WTC11 (cell line): Measurements from ENCODE around the gene VWF.

Experiments
- CREB1 ChIP-seq: sonication (generic); formaldehyde crosslinking; IDR thresholded peaks from 2 replicates; pipeline ENCODE4 v1.8.0; 2023; ENCODE audit warnings: mild to moderate bottlenecking, missing genetic modification reagents
- GABPB1 ChIP-seq: sonication (generic); formaldehyde crosslinking; IDR thresholded peaks from 2 replicates; pipeline ENCODE4 v1.8.1; 2023; ENCODE audit warnings: mild to moderate bottlenecking, missing genetic modification reagents
- HMGXB4 ChIP-seq: sonication (generic); formaldehyde crosslinking; IDR thresholded peaks from 2 replicates; pipeline ENCODE4 v1.8.1; 2023; ENCODE audit warnings: mild to moderate bottlenecking, moderate library complexity, missing genetic modification reagents
- NR2C2 ChIP-seq: sonication (generic); formaldehyde crosslinking; IDR thresholded peaks from 2 replicates; pipeline ENCODE4 v1.8.0; 2022; ENCODE audit warnings: mild to moderate bottlenecking, missing genetic modification reagents
- ZNF121 ChIP-seq: sonication (generic); formaldehyde crosslinking; IDR thresholded peaks from 2 replicates; pipeline ENCODE4 v1.8.0; 2023; ENCODE audit warnings: missing genetic modification reagents

GRCh38 chr12:5944688-5945070, 179.8 kb downstream of the VWF start:
- TF ChIP-seq NR2C2: no peak
- no peak for TF ChIP-seq CREB1 (CRISPR knock-in tag)
- no peak for TF ChIP-seq HMGXB4
- no peak for TF ChIP-seq GABPB1 (CRISPR knock-in tag)
- no peak for TF ChIP-seq ZNF121 (CRISPR knock-in tag)
